IPS-NIHi7 (cell line): ENCODE data around the gene CADM1.

Experiments used
- DNase-seq: peaks from one replicate; pipeline ENCODE4 v3.0.0; 2012; ENCODE audit warnings: mixed read lengths; ENCODE audit errors: extremely low spot score

Gene CADM1

DNA sequence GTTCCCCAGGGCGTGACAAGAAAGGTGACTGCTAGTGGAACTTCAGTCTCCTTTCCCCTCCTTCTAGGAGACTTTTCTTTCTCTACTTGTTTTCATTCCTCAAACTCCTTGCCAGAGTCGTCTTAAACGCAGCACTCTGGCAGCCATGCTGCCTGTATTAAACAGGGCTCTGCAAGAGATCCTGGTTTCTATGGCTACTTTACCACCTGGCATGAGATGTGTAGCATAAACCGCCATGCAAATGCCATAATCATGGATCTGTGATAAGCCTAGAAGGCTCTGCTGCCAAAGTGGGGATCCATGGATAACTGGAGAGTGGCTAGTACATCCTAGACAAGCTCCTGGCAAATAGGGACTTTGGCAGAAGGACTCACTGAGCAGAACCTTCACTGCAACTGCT, 321.1 kb downstream of the CADM1 start:
- DNase-seq = no peak

DNA sequence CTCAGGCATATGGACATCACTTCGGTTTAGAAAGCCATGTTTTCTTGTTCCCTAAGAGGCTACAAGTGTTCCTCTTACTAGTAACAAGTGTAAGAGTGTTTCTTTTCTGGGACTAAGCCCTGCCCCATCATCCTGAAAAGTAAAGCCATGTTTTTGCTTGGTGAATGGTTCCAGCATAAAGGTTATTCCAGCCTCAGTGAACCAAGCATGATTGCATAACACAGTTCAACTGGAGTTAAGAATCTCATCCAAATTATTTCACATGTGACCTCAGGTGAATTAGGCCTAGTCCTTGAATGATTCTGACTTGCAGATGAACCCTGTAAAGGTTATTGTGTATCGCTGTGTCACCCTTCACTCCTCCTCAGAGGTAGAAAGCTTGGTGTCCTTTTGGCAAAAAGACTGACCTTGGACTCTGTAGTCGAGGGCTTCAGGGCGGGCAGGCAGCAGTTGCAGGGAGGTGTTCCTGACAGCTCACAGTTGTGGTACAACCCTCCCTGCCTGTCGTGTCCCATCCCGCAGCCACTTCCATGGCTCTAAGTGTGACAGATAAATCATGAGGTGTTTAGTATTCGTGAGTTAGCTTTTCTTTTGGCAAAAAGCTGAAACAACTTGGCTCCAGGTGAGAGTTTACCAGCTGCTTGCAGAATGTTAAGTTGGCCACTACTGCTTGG, 321.8 kb downstream of the CADM1 start:
- no peak for DNase-seq

DNA sequence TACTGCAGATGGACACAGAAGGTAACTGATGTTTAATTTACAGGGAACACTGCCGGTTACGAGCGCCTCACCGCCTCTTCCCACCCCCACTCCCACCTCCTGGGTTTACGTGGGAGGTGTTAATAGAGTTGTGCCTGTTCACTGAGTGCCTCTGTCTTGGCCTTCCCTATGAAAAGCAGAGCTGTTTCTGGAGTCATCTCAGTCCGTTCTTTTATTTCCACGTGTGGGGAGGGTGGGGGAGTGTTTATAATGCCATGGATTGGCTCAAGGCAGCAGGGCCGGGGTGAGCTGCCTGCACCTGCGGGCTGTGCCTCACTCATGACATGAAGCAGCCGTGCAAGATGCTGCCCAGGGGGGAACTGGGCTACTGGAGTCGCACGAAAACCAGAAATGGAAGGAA, 322.7 kb downstream of the CADM1 start:
- no peak for DNase-seq

DNA sequence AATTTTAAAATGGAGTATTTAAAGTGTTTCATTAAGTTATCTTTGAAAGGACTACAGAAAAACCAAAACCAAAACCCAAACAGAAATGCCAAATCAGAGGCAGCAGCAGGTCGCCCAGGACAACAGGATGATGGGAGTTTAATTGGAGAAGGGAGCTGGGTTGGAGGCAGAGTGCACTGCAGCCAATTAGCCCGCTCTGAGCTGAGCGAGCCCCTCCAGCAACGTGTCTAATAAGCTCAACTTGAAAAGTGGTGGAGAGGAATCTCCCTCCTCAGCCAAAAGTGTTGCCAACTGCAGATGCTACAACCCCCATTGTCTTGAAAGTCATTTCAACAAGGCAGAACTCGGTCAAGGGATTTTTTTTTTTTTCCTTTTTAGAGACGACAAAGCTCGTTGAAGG, 323.9 kb downstream of the CADM1 start:
- DNase-seq = no peak

DNA sequence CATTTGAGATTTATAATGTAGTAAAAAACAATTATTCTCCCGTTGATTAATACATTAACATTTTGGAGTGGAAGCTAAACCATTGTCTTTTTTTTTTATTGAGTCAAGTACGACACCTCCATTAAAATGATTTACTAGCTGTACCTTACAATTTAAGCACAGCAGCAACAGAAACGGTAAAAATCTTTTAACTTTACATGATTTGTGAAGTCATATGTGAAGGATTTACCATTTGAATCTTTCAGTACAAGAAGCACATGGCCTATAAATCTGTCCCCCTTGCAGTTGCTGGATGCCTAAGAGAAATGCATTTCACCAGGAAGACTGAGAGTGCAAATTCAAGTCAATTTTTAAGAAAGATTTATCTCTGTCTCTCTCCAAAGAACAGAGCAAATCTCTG, 324.6 kb downstream of the CADM1 start:
- no peak for DNase-seq

DNA sequence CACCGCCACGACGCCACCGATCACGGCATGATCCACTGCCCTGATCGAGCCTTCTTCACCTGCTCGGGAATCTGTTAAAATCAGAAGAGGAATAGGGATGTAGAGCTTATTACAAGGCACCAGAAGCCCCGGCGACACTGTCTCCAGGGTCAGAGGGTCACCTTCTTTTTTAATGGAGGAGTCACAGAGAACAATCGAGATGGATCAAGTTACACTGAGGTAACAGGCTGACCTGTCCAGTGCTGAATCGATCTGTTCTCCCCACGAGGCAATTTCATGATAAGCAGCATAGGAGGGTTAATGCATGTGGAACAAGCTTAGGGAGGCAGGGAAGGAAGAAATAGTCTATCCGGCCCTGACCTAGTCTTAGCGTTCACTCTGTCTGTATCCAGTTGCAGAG, 325.5 kb downstream of the CADM1 start:
- DNase-seq = no peak

DNA sequence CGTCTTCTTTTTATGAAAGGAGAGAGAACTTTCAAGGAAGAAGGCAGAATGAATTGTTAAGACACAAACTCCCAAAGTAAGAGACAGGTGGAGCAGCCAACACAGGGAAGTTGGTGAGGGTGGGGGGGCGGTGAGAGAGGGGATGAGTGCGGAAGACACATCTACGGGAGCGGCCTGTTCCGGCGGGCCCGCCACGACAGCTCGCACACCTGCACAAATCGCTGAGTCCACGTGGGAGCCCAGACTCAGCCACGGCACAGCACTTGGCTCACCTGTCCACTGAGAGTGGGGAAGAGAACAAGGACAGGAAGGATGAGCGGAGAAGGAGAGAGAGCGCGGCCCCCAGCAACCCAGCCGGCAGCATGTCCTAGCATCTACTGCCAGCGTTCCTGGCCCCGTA, 331.1 kb downstream of the CADM1 start:
- DNase-seq = no peak

DNA sequence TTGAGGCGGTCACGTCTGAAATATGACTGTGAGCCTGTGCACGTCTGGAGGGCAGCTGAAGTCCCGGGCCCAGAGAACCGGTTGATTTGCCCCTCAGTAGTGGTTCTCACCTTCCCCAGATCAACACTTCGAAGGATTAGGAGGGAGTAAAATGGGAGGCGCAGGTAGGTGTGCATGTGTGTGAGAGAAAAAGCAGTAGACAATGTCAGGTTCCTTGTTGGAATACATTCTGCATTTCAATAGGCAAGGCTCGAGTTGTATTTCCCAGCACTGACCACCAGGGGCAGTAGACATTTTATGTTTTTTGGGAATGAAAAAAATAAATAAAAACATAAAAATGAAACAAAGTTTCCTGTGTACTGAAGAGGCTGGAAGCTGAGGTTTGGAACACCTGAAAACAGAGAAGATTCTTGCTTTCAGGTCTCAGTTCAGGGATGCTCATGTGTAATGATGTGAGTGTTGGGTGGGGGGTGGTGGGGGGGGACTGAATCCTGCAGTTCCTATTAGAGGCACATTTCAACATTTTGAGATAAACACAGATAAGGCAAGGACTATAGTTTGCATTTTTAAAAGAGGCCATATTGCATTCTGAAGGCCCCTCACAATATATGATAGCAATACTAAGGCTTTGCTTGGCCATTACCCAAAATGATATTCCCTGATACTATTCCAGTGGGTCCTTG, 333.9 kb downstream of the CADM1 start:
- peak; percentile 43 for DNase-seq

DNA sequence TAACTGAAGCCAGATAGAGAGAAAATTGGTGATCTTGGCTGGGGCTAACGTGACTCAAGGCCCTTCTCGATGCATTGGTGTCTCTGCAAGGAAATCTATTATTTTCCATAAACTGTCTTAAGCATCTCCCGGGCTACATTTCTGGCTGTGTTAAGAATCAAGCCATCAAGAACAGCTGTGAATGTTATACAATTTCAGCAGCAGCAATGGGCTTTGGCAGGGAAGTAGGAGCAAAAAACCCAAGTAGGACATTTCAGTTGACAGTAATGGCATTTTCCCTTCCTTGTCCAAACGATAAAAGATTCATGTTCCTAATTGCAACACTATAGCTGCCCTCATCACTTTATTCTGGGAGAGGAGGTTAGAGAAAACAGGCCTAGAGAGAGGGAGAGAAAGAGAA, 335.0 kb downstream of the CADM1 start:
- DNase-seq = no peak

DNA sequence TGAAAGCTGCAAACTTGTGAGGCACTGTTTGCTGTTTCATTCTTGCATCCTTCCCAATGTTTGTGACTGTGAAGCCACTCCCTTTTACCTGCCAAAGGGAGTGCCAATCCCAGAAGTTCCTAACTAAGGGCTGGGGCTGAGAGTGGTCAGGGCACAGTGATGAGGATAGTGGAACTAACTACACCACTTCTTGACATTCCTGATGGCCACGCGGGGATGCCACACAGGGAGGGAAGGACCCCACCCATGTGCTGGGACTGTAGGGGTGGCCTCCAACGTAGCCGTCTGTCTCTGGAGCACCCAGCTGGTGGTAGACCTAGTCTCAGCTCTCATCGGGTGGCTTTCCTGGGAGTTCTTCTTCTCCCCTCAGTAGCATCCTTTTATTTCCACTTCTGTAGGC, 335.5 kb downstream of the CADM1 start:
- DNase-seq = no peak

DNA sequence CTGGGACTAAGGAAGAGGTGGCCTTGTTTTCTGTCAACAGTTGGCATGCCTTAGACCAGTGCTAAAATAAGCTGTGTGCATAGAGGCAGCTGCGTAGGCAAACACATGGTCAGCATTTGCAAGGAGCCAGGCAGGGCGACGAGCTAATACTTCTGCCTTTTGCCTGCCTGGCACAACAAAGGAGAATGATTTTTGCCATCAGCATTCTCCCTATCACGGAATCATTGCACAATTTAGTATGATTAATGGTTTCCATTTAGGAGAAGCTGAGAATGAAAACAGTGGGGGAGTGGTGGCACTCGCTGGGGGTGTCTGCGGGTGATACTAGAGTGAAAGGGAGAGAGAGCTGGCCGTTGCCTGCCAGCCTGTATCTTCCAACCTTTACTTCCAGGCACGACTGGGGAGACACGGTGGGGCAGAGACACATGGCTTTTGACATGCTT, 336.0 kb downstream of the CADM1 start:
- no peak for DNase-seq

DNA sequence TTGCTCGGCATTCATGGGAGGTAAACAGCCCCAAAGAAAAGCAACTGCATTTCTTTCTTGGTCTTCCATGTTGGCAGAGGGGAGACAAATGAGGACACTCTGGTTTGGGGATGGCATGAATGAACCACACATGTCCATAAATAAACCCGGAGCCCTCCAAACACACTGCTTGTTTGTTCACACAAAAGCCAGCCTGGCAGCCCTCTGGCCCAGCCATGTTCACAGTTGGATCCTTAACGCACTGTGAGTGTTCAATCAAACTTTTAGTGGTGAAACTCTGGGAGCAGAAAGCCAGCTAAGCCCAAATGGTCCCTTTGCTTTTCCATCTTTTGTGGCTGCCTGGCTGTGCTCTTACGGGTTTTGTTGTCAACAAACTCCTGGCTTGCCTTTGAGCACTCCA, 336.8 kb downstream of the CADM1 start:
- DNase-seq = no peak

DNA sequence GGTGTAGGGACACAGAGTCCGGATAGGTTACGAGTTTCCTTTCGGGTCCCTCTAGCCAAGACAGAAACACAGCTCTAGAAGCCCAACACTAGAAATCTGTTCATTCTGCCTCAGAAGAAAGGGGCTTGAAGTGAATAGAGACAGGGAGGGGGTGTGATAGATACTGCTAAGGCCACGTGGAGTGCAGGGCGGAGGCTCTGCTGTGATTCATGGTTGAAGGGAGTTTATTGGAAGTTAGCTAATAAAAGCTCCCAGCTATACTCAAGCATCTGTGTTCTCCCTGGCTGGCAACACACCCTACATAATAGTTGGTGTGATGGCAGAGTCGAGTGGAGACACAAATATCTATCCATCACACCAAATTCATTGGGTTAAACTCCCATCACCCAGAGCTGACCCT, 337.4 kb downstream of the CADM1 start:
- DNase-seq = no peak

DNA sequence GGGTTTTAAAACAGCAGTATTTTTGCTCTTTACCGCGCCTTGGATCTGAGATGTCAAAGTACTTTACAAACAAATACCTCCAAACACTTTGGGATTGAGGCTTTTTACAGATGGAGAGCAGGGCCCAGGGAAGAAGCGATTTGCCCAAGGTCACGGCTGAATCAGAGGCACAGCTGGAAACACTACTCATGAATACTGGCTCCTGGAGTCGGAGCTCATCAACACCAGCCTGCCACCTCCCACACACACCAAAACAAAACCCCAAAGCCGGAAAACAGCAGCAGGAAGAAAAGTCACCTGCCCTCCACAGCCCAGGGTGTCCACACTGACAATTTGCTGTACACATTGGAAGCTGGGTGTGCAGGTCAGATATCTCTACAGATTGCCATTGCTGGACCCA, 339.4 kb downstream of the CADM1 start:
- peak; percentile 76 for DNase-seq

DNA sequence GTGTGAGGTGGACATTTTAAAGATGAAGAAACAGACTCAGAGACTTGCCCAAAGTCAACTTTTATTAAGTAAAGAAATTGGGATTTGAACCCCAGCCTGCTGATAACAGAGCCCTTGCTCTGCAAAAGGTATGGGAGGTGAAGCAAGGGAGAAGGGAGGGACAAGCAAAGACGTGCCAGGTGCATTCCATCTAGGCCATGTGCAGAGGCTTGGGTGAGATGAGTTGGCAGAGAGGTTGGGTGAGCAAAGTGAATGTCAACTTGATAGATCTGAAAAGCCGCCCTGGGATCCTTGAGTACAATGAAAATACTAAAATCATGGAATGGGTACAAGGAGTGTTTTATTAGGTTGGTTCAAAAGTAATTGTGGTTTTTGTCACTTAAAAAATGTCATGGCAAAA, 341.3 kb downstream of the CADM1 start:
- DNase-seq = no peak

DNA sequence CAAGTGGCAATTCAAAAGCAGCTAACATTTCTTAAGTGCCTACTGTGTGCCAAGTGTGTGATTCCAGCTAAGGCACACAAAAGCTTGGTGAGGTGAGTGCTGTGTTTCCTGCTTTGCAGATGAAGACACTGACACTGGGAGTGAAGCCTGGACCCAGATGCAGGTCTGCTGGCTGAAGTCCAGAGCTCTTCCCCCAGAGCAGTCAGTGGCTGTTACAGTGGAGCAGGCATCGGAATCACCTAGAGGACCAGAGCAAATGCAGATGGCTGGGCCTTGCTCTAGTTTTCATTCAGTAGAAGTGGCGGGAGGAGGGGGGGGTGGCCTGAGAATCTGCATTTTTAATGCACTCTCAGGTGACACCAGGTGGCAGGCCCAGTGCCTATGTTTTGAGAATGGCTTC, 342.3 kb downstream of the CADM1 start:
- no peak for DNase-seq

DNA sequence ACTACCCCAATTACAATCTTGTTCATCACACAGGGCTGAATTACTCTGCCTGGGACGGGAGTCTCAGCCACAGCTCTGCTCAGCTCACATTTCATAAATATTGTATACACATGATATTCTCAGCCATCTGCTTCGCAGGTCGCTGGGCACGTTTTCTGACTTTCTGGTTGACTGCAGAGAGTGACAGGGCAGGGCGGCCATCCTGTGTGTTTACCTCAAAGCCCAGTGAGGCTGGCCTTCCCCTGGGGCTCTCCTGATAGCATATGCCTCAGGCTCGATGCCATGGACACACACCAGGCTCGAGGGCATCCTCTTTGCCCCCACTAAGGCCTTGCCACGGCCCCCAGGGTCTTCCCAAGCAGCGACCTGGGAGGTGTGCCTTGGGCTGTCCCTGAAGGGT, 345.0 kb downstream of the CADM1 start:
- no peak for DNase-seq

DNA sequence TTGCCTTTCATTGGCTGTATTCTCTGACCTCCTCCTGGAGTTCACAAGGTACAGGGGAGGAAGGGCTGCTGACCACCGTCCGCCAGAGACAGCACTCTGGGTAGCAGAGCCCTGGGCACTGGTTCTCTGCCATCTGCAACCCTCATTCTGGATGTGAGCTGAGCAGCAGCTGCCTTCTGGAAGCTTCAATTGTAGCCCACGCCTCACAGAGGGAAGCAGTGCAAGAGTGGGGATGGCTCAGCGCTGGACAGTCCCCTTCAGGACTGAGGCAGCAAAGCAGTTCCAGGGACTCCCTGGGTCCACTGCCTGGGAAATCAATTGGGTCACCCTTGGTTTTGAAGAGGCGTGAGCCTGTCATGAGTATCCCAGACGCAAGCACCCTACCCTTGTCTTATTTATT, 346.2 kb downstream of the CADM1 start:
- no peak for DNase-seq

DNA sequence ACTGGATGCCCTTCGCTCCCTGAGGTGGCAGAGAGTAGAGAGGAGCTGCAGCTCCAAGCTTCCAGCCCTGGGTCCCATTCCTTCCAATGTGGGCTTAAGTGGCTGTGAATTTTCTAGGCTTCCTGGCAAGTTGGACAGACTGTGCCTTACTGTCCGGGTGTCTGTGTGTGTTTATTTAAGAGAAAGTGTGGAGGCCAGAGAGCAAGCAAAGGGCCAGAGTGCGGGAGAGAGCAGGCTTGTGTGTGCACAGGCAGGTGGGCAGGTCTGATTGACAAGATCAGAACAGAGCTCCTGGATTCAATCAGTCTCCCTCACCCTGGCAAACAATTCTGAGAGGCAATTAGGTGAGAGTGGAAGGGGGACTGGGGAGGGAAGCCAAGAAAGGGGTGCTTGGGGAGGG, 347.0 kb downstream of the CADM1 start:
- no peak for DNase-seq

DNA sequence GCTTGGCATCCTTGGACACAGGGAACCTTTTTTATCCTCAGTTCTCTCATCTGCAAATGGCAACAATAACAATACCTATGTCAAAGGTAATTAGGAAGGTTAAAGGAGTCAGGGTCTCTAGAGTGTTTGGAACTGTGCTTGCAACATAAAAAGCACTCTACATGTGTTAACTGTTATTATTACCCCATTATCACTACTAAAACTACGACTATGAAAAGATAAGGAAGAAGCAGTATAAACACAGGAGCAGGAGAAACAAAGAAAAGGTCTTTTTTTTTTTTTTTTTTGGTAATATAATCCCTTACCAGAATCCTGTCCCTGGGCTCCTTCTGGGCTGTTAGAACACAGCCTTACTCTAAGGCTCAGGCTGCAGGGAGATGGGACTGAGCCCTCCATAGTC, 348.2 kb downstream of the CADM1 start:
- no peak for DNase-seq

DNA sequence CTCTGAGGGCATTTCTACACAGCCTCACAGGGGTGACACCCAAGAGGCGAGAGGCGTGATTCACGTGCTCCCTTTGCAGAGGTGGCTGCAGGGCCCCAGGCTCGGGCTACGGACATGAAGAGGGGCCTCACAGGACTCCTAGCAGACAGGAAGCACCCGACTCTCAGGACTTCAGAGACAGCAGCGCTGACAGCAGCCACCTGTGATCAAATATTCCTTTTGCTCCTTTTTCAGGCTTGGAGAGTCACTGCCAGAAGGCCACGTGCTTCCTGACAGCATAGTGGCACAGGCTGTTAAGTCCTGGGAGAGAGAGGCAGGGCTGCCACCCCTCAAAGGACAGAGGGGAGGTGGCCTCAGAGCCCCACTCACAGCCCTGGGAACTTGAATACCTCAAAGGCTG, 348.9 kb downstream of the CADM1 start:
- DNase-seq = no peak

DNA sequence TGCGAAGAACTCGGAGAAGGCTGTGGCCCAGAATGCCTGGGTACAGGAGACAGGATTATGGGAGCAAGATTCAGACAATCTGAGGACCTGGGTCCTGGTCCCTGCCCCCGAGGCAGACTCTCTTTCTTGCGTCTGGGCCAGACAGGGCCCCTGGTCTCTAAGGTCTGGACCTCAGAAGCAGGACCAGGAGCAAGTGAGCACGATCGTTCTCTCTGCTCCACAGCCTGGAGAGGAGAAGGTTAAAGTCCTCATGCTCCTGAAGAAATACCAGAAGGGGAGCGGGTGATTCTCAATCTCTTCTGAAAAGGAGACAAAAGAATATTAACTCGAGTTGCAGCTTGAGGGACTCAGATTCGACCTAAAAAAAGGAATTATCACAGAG, 349.9 kb downstream of the CADM1 start:
- no peak for DNase-seq

DNA sequence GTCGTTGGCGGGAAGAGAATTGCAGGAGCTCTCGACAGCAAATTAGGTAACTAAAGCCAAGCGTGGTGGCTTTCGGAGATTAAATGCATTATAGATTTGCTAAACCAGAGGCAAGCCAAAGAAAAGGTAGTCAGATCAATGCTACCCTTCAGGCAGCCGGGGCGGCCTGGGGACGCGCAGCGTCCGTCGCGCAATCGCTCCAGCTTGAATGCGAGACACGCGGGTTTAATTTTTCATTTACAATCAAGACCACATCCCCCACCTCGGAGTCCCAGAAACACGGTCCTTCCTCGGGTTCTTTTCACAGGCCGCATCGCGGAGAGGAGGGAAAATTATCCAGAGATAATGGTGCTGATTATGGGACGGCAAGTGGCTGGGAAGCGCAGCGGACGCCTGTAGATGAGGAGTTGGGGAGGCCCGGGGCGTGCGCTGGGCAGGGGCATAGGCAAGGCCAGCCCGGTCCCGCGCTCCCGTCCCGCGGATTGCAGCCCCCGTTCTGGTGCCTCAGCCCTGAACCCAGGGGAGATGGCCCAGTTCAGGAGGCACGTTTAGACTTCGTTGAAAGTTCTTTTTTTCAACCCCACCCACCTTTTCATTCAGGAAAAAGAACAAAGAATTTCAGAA, 350.4 kb downstream of the CADM1 start:
- DNase-seq = no peak
